NCI-H146 (cell line): ENCODE data around the gene KRTAP12-2.

Experiments used
- DNase-seq: peaks from one replicate; lab custom pipeline; 2025; lab: John Stamatoyannopoulos, UW

KRTAP12-2 gene

GRCh38 chr21:44626673-44627143 lies 40.0 kb downstream of the KRTAP12-2 start, which contains the start of gene KRTAP10-9:
Gene KRTAP10-9 (plus strand): TSS chr21:44627093. CDS start chr21:44627172, 79 bp downstream.
- DNase-seq = peak; percentile 80

- no peak for DNase-seq
Measured at GRCh38 chr21:44626262-44626661, 40.5 kb downstream of the KRTAP12-2 start.

GRCh38 chr21:44625756-44626155 lies 41.0 kb downstream of the KRTAP12-2 start:
- DNase-seq = no peak

GRCh38 chr21:44623575-44623974 lies 43.2 kb downstream of the KRTAP12-2 start:
- DNase-seq = no peak

- no peak for DNase-seq
Measured at GRCh38 chr21:44619886-44620285, 46.8 kb downstream of the KRTAP12-2 start.

GRCh38 chr21:44618909-44619308 lies 47.8 kb downstream of the KRTAP12-2 start:
- no peak for DNase-seq

GRCh38 chr21:44618504-44618903 lies 48.2 kb downstream of the KRTAP12-2 start:
- DNase-seq = no peak

- no peak for DNase-seq
Measured at GRCh38 chr21:44617071-44617501, 49.6 kb downstream of the KRTAP12-2 start.

GRCh38 chr21:44616591-44616926 lies 50.2 kb downstream of the KRTAP12-2 start:
- no peak for DNase-seq
